IMR-90 (cell line): ENCODE data around the gene SPRED2.

Experiments
- POLR2A ChIP-seq: IDR thresholded peaks from 2 replicates; pipeline ENCODE4 v1.6.1; 2012; ENCODE audit warnings: mild to moderate bottlenecking, low read depth, low read length
- RCOR1 ChIP-seq: IDR thresholded peaks from 2 replicates; pipeline ENCODE4 v1.6.1; 2012; ENCODE audit warnings: mild to moderate bottlenecking, low read length, improper control_type of control experiment; ENCODE audit not compliant: insufficient replicate concordance
- RFX5 ChIP-seq: IDR thresholded peaks from 2 replicates; pipeline ENCODE4 v1.8.0; 2012; ENCODE audit warnings: low read depth, mild to moderate bottlenecking, low read length, moderate library complexity
- TF ChIP-seq, protein P1 (sequence below): conservative IDR thresholded peaks from 2 replicates; pipeline ENCODE4 v1.5.1; 2012; ENCODE audit warnings: mild to moderate bottlenecking, low read depth, low read length, improper control_type of control experiment

GRCh38 chr2:65347913-65348312 lies 84.5 kb downstream of the SPRED2 start:
- TF ChIP-seq RCOR1: no peak
- no peak for TF ChIP-seq POLR2A
- TF ChIP-seq, protein P1, sequence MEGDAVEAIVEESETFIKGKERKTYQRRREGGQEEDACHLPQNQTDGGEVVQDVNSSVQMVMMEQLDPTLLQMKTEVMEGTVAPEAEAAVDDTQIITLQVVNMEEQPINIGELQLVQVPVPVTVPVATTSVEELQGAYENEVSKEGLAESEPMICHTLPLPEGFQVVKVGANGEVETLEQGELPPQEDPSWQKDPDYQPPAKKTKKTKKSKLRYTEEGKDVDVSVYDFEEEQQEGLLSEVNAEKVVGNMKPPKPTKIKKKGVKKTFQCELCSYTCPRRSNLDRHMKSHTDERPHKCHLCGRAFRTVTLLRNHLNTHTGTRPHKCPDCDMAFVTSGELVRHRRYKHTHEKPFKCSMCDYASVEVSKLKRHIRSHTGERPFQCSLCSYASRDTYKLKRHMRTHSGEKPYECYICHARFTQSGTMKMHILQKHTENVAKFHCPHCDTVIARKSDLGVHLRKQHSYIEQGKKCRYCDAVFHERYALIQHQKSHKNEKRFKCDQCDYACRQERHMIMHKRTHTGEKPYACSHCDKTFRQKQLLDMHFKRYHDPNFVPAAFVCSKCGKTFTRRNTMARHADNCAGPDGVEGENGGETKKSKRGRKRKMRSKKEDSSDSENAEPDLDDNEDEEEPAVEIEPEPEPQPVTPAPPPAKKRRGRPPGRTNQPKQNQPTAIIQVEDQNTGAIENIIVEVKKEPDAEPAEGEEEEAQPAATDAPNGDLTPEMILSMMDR: no peak
- no peak for TF ChIP-seq RFX5
